Lower lobe of right lung (tissue), 2 donors: ENCODE results near the gene CEACAM5. TPM values are rescaled to one million over a fixed set of nuclear protein-coding genes. Genes with fewer than 3 reads are reported as not detected.
A peak's percentile ranks its signal among the peaks of the same experiment; 100 is the strongest.

Experiments
- ATAC-seq, 2 donors: fragments of 200-7000 bp; cut with Tn5 transposase; one replicate each; pipeline ENCODE4 v1.9.1; 2020 to 2022; ENCODE audit warnings: mild to moderate bottlenecking in 2 of 2, moderate library complexity in 2 of 2
- DNase-seq: peaks from one replicate; pipeline ENCODE4 v3.0.0-alpha.2; 2020
- H3K27ac ChIP-seq: fragments of 200-600 bp; one replicate; pipeline ENCODE4 v1.8.0; 2022
- H3K27me3 ChIP-seq: fragments of 200-600 bp; one replicate; pipeline ENCODE4 v1.8.0; 2022; ENCODE audit warnings: low read depth
- H3K36me3 ChIP-seq: fragments of 200-600 bp; one replicate; pipeline ENCODE4 v1.8.0; 2022; ENCODE audit warnings: mild to moderate bottlenecking
- H3K4me1 ChIP-seq: fragments of 200-600 bp; one replicate; pipeline ENCODE4 v1.8.0; 2022
- H3K4me3 ChIP-seq: fragments of 200-600 bp; one replicate; pipeline ENCODE4 v1.8.0; 2022; ENCODE audit warnings: mild to moderate bottlenecking
- H3K9me3 ChIP-seq: fragments of 200-600 bp; one replicate; pipeline ENCODE4 v1.8.0; 2022
- CTCF ChIP-seq: fragments of 200-600 bp; IDR thresholded peaks from one replicate; pipeline ENCODE4 v1.8.0; 2022; ENCODE audit warnings: antibody characterized with exemption, mild to moderate bottlenecking
- intact Hi-C: fragments of 100-400 bp; cut with DNase I; formaldehyde crosslinking; loops from one replicate; pipeline ENCODE4 v1.11.0; 2022
- total RNA-seq: library from RNA; stranded (reverse); fragmentation: NEBNext Ultra II Directional; extraction: Animal tissue kit (Norgen Biotek cat#: 25700); gene quantifications from one replicate; pipeline ENCODE4 v1.2.1, GENCODE V29; 2021
- donor health status: DM: no; HTN: yes; CAD: no; lungs with severe emphysema.

Gene CEACAM5
- total RNA-seq, 1 donor from 2014 or later = 99.7 TPM

GRCh38 chr19:41734156-41734555, 25.7 kb downstream of the CEACAM5 start:
- Histone ChIP-seq H3K27ac (peak overlapping the region; percentile 18), H3K9me3 (no peaks in the 10 kb centered on the region), H3K36me3 (no peaks in the 10 kb centered on the region), H3K4me1 (no peaks in the 10 kb centered on the region), H3K27me3 (peaks cover 3% of the 10 kb centered on the region), H3K4me3 (no peak overlapping the region)
- no peak for TF ChIP-seq CTCF
- intact Hi-C loops = no loop called here
- ATAC-seq (no peak), DNase-seq (no peak)

- DNase-seq = peak; percentile 64
Observed at GRCh38 chr19:41734585-41734984, 26.2 kb downstream of the CEACAM5 start.

GRCh38 chr19:41735071-41735600, 26.7 kb downstream of the CEACAM5 start:
- ATAC-seq (peak; percentile 25 to 49), DNase-seq (no peak)
- peak overlapping the region; percentile 39 for H3K27ac ChIP-seq
- intact Hi-C loops = no loop called here
- no peak for TF ChIP-seq CTCF
- no peaks in the 10 kb centered on the region for H3K4me1 ChIP-seq
- no peak overlapping the region for H3K4me3 ChIP-seq
- H3K9me3 ChIP-seq = no peaks in the 10 kb centered on the region
- peaks cover 5% of the 10 kb centered on the region for H3K27me3 ChIP-seq
- no peaks in the 10 kb centered on the region for H3K36me3 ChIP-seq

More at GRCh38 chr19:41734585-41734984, 26.2 kb downstream of the CEACAM5 start:
- peaks cover 5% of the 10 kb centered on the region for H3K27me3 ChIP-seq
- peak; percentile 96 to 98 for ATAC-seq
- no peaks in the 10 kb centered on the region for H3K36me3 ChIP-seq
- no peak for TF ChIP-seq CTCF
- no peaks in the 10 kb centered on the region for H3K4me1 ChIP-seq
- intact Hi-C loops = no loop called here
- peak overlapping the region; percentile 39 for H3K27ac ChIP-seq
- no peak overlapping the region for H3K4me3 ChIP-seq
- no peaks in the 10 kb centered on the region for H3K9me3 ChIP-seq

GRCh38 chr19:41739361-41739760, 30.9 kb downstream of the CEACAM5 start:
- no peak overlapping the region for H3K4me3 ChIP-seq
- no peak for DNase-seq
- ATAC-seq = no peak
- H3K36me3 ChIP-seq = no peaks in the 10 kb centered on the region
- no peak overlapping the region for H3K27ac ChIP-seq
- intact Hi-C loops = no loop called here
- H3K4me1 ChIP-seq = no peaks in the 10 kb centered on the region
- no peaks in the 10 kb centered on the region for H3K9me3 ChIP-seq
- peaks cover 5% of the 10 kb centered on the region for H3K27me3 ChIP-seq
- no peak for TF ChIP-seq CTCF

- Histone ChIP-seq H3K36me3 (no peaks in the 10 kb centered on the region), H3K4me3 (no peak overlapping the region), H3K27ac (peak overlapping the region; percentile 46), H3K4me1 (no peaks in the 10 kb centered on the region), H3K9me3 (no peaks in the 10 kb centered on the region), H3K27me3 (peaks cover 5% of the 10 kb centered on the region)
- intact Hi-C loops = no loop called here
- TF ChIP-seq CTCF = no peak
- no peak for DNase-seq
- ATAC-seq = peak; percentile 56 to 84
Observed at GRCh38 chr19:41740415-41741243, 32.2 kb downstream of the CEACAM5 start.
